ENCODE data around the gene EVX2. TPM values are rescaled to one million over a fixed set of nuclear protein-coding genes. Genes with fewer than 3 reads are reported as not detected.

EVX2 gene
- total RNA-seq, 4 donors from 2014 or later, result 0.16 TPM; not detected in 3

DNA sequence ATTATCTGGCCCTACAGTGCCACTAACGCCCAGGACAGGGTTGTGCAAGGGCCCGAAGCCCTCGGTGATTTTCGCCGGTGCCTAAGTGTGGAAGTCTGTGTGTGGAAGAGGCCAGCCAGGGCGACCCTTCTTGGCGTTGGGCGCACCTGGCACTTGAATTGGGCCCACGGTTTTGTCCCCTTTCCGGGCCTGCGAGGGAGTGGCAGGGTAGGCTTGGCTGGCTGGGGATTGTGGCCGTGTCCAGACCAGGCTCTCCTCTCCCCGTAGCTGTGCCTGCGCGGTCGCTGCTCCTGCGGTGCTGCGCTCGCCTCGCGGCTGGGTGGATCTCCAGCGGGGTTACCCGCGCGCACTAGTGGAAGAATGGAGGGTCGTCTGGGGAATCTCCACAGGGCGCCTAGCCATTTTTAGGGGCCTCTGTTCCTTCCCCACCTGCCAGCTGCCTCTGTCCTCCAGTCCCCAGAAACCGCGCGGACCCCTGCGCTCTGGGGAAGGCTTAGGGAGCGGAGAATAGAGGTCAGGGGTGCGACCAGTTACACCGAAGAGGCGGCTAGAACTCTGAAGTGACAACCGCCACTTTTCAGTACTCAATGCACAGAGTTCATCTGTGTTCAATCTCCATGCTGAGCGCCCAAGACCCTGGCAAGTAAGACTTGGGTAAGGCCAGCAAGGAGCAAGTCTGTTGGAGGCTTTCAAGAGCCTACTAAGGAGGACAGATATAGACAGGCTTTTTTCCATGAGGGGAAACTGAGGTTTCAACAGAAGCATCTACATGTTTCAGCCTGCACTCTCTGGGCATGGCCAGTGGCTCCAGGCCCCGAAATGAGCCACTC, 16.0 kb downstream of the EVX2 start:
- no peak for TF ChIP-seq CTCF (IDR thresholded peaks at IDR 0.05; ENCODE audit: low read depth)

GRCh38 chr2:176066645-176067588, 16.8 kb downstream of the EVX2 start:
- no peak for TF ChIP-seq CTCF (IDR thresholded peaks at IDR 0.05; ENCODE audit: low read depth)

DNA sequence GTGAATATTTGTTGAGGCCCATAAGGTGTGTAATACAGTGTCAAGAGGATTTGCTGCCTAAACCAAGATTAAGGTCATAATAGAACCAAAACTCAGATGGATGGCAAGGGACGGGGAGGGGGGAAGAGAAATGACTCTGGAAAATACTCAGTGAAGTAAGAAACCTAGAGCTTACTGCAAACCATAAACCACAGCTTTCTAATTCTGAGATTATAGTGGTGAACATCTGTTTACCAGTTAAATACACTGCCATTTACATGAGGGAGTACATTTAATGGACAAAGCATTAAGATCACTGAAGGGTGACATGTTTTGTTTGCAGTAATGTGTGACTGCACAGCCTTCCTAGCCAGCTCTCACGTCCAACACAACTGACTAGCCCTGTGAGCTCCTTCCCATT, 19.8 kb downstream of the EVX2 start:
- no peak for TF ChIP-seq CTCF (IDR thresholded peaks at IDR 0.05; ENCODE audit: low read depth)

DNA sequence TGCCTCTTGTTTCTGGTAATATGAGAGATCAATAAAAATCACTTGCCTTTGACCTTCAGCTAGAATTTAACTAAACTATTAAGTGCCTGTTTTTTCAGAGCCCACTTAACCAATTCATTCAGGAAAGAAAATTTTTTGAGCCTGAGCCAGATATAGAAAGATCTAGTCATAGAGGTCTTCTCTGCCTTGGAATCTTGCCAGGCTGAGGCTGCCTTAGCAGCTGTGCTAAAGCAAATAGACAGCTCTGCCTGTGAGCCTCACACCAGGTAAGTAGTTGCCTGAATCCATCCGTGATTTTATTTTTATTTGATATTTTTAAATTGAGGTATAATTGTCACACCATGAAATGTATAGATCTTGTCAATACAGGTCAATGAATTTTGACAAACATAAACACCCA, 27.4 kb downstream of the EVX2 start:
- no peak for TF ChIP-seq CTCF (IDR thresholded peaks at IDR 0.05; ENCODE audit: low read depth)

- TF ChIP-seq CTCF (IDR thresholded peaks at IDR 0.05; ENCODE audit: low read depth), result no peak
Observed at GRCh38 chr2:176039375-176039774, 44.4 kb downstream of the EVX2 start.

DNA sequence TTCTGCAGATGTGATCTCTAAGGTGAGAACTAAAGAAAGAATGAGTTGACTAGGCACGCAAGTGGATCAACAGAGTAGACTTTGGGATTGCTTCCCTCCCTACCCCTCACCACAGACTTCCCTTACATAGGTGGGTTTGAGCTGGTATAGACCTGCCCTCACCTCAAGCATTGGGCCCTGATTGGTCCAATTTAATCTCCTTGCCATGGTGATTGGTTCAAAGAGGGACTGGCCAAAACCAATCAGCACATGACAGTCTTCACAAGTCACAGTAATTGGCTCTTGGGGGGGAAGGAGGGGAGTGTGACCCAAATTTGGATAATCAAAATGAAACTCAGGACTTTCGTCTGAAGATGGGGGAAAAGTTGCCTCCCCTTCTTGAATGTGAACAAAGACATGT, 45.1 kb downstream of the EVX2 start:
- TF ChIP-seq CTCF (IDR thresholded peaks at IDR 0.05; ENCODE audit: low read depth), result no peak

Measured in subcutaneous adipose tissue (tissue), 4 donors.